DOHH2 (cell line): ENCODE measurements around the gene RETREG1.

Experiments
- CTCF ChIP-seq: fragments of 200-600 bp; sonication (generic); IDR thresholded peaks from one replicate; pipeline ENCODE4 v1.5.1; 2014; ENCODE audit warnings: antibody characterized with exemption, mild to moderate bottlenecking, low read depth, low read length; ENCODE audit not compliant: poor library complexity, severe bottlenecking
- EZH2phosphoT487 ChIP-seq: fragments of 200-600 bp; sonication (generic); IDR thresholded peaks from 2 replicates; pipeline ENCODE4 v1.6.1; 2017; ENCODE audit warnings: borderline replicate concordance, mild to moderate bottlenecking, antibody characterized with exemption, low read length, moderate library complexity, mixed read lengths

DNA sequence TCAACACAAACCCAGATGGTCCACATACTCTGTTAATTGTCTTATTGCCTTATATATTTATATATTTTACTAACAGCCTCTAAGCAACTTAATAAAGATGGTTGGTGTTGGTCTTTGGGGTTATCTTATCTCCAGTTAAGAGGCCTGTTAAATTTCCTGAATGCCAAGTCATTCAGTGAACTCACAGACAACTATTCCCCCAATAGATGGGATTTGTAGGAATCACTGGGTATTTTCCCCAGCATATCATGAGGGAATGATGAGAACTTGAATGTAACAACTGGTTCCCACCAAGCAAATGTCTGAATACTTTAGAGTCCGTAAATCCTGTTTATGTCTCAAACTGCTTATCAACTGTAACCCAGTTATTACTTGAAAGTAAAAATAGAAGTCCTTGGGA lies 42.7 kb upstream of the RETREG1 start:
- TF ChIP-seq CTCF (no peak), EZH2phosphoT487 (no peak)
